PC-9 (cell line): ENCODE results near the gene CCL22. TPM values are rescaled to one million over a fixed set of nuclear protein-coding genes. Genes with fewer than 3 reads are reported as not detected.

Source experiments
- BruUV-seq: library from RNA; stranded (reverse); fragments of 400-500 nt; replicated peaks from 2 replicates; lab custom pipeline; 2021; lab: Mats Ljungman, UMichigan
- CTCF ChIA-PET: fragments of 300-600 bp; sonication (Branson Sonifier 250); formaldehyde crosslinking; loops from one replicate; lab custom pipeline; 2022; ENCODE audit warnings: antibody characterized with exemption; lab: Charles Lee
- POLR2A ChIA-PET: fragments of 300-600 bp; sonication (Branson Sonifier 250); formaldehyde crosslinking; loops from one replicate; lab custom pipeline; 2022; ENCODE audit warnings: antibody characterized with exemption; ENCODE audit not compliant: unreplicated experiment; lab: Charles Lee
- DNase-seq, 2 experiments: peaks; one replicate each; pipeline versions ENCODE4 v3.0.0 to v3.0.0-alpha.2; 2015 to 2022; ENCODE audit warnings: mixed read lengths in 1 of 2
- H2AFZ ChIP-seq: fragments of 200-600 bp; sonication (generic); 2 replicates; pipeline ENCODE4 v1.8.1; 2017; ENCODE audit warnings: antibody characterized with exemption
- H3F3A ChIP-seq: fragments of 200-600 bp; sonication (generic); 2 replicates; pipeline ENCODE4 v1.8.1; 2017; ENCODE audit warnings: antibody characterized with exemption, mild to moderate bottlenecking, low read depth; ENCODE audit not compliant: insufficient read depth
- H3K27ac ChIP-seq: fragments of 200-600 bp; sonication (generic); 2 replicates; pipeline ENCODE4 v1.6.1; 2016; ENCODE audit warnings: mixed run types
- H3K27me3 ChIP-seq: fragments of 200-600 bp; sonication (generic); 2 replicates; pipeline ENCODE4 v1.6.1; 2016; ENCODE audit warnings: low read depth, mixed run types; ENCODE audit not compliant: insufficient read depth
- H3K36me3 ChIP-seq: fragments of 200-600 bp; sonication (generic); 2 replicates; pipeline ENCODE4 v1.6.1; 2016; ENCODE audit warnings: low read depth, mixed run types
- H3K4me1 ChIP-seq: fragments of 200-600 bp; sonication (generic); replicated peaks from 2 replicates; pipeline ENCODE4 v1.6.1; 2016; ENCODE audit warnings: mixed run types; ENCODE audit not compliant: insufficient read depth
- H3K4me2 ChIP-seq: fragments of 200-600 bp; sonication (generic); 2 replicates; pipeline ENCODE4 v1.6.1; 2017; ENCODE audit warnings: mixed run types
- H3K4me3 ChIP-seq: fragments of 200-600 bp; sonication (generic); 2 replicates; pipeline ENCODE4 v1.6.1; 2016; ENCODE audit warnings: mixed run types
- H3K79me2 ChIP-seq: fragments of 200-600 bp; sonication (generic); 2 replicates; pipeline ENCODE4 v1.6.1; 2017; ENCODE audit warnings: low read depth, mixed run types
- H3K9me2 ChIP-seq: fragments of 200-600 bp; sonication (generic); 2 replicates; pipeline ENCODE4 v1.8.1; 2017; ENCODE audit warnings: mild to moderate bottlenecking; ENCODE audit not compliant: insufficient read depth
- H3K9me3 ChIP-seq: fragments of 200-600 bp; sonication (generic); 2 replicates; pipeline ENCODE4 v1.8.1; 2016; ENCODE audit warnings: low read depth; ENCODE audit not compliant: insufficient read depth
- H4K20me1 ChIP-seq: fragments of 200-600 bp; sonication (generic); 2 replicates; pipeline ENCODE4 v1.8.1; 2017; ENCODE audit not compliant: insufficient read depth
- CTCF ChIP-seq: fragments of 200-600 bp; sonication (generic); conservative IDR thresholded peaks from 2 replicates; pipeline ENCODE4 v1.6.1; 2017; ENCODE audit warnings: mixed run types, antibody characterized with exemption, mild to moderate bottlenecking, moderate library complexity
- EZH2 ChIP-seq: fragments of 200-600 bp; sonication (generic); IDR thresholded peaks from 2 replicates; pipeline ENCODE4 v1.8.0; 2017; ENCODE audit warnings: antibody characterized with exemption, low read depth
- intact Hi-C: fragments of 100-400 bp; cut with micrococcal nuclease; formaldehyde crosslinking; loops from one replicate; pipeline ENCODE4 v1.10.0; 2022; ENCODE audit not compliant: unreplicated experiment
- total RNA-seq: library from RNA; stranded (reverse); gene quantifications from 2 replicates; pipeline ENCODE4 v1.2.3, GENCODE V29; 2021

The CCL22 gene
- total RNA-seq, 1 experiment from 2014 or later: 0.24 TPM

DNA sequence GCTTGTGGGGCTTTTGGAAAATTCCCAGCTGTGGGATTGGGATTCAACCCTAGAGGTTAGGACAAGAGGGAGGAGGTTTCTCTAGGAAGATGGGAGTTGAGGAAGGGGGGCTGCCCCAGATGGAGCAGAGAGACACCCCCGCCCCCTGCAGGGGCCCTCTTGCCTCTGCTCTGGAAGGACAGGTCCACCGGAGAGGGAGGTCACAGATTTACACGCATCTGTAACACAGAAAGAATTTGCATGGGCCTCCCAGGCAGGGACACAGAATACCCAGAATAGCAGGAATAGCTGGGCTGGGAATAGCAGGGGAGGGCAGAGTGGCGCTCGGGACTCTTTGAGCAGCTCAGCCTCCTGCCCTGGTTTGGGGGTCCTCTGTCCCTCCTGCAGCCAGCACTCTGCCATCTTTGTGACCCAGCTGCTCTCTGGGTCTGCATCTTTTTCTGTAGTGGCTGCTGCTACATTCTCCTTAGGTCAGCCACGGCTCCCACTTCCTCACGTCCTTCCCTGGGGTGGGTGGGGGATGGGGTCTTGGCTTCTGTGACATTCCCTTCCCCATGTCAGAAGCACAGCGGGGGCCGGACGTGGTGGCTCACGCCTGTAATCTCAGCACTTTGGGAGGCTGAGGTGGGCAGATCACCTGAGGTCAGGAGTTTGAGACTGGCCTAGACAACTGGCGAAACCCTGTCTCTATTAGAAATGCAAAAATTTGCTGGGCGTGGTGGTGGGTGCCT lies 40.2 kb upstream of the CCL22 start:
- Histone ChIP-seq H3K4me1 (peaks cover 28% of the 10 kb centered on the region), H3K4me3 (no peak overlapping the region), H3K9me3 (no peaks in the 10 kb centered on the region), H3F3A (peaks cover 17% of the 10 kb centered on the region; the same call in 1 of the 2 replicates), H3K4me2 (no peak overlapping the region), H3K79me2 (no peaks in the 10 kb centered on the region), H3K27me3 (no peaks in the 10 kb centered on the region), H3K27ac (no peak overlapping the region), H3K36me3 (no peaks in the 10 kb centered on the region), H3K9me2 (no peaks in the 10 kb centered on the region), H4K20me1 (no peaks in the 10 kb centered on the region), H2AFZ (no peak overlapping the region)
- no TSS peak for BruUV-seq
- CTCF ChIA-PET: no interaction called here
- TF ChIP-seq EZH2 (no peak), CTCF (no peak)
- DNase-seq: no peak
- POLR2A ChIA-PET: no interaction called here
- intact Hi-C loops: no loop called here

GRCh38 chr16:57319646-57320045 lies 38.9 kb upstream of the CCL22 start:
- no peak for DNase-seq
- Histone ChIP-seq H3K4me3 (no peak overlapping the region), H3K36me3 (no peaks in the 10 kb centered on the region), H2AFZ (no peak overlapping the region), H3K4me1 (peaks cover 19% of the 10 kb centered on the region), H3K27me3 (no peaks in the 10 kb centered on the region), H3K27ac (no peak overlapping the region), H3K4me2 (no peak overlapping the region), H3F3A (peaks cover 10% of the 10 kb centered on the region; the same call in 1 of the 2 replicates), H3K9me3 (no peaks in the 10 kb centered on the region), H3K79me2 (no peaks in the 10 kb centered on the region), H4K20me1 (no peaks in the 10 kb centered on the region), H3K9me2 (no peaks in the 10 kb centered on the region)
- CTCF ChIA-PET: no interaction called here
- BruUV-seq: no TSS peak
- intact Hi-C loops: no loop called here
- no peak for TF ChIP-seq EZH2
- no peak for TF ChIP-seq CTCF
- POLR2A ChIA-PET: no interaction called here

GRCh38 chr16:57324749-57325148 lies 33.8 kb upstream of the CCL22 start:
- no peaks in the 10 kb centered on the region for H3K79me2 ChIP-seq
- no peak overlapping the region for H3K27ac ChIP-seq
- H3K27me3 ChIP-seq: no peaks in the 10 kb centered on the region
- H3K4me1 ChIP-seq: peaks cover 6% of the 10 kb centered on the region
- DNase-seq: no peak
- TF ChIP-seq CTCF: no peak
- no peak for TF ChIP-seq EZH2
- no peaks in the 10 kb centered on the region for H3K9me3 ChIP-seq
- intact Hi-C loops: no loop called here
- H3K9me2 ChIP-seq: peaks cover 3% of the 10 kb centered on the region; the same call in 1 of the 2 replicates
- 0 out of 2 replicates have a peak, but pooled peaks cover 9% of the 10 kb centered on the region for H3F3A ChIP-seq
- POLR2A ChIA-PET: no interaction called here
- no peak overlapping the region for H2AFZ ChIP-seq
- BruUV-seq: no TSS peak
- H3K4me3 ChIP-seq: no peak overlapping the region
- H3K4me2 ChIP-seq: no peak overlapping the region
- no peaks in the 10 kb centered on the region for H4K20me1 ChIP-seq
- H3K36me3 ChIP-seq: no peaks in the 10 kb centered on the region
- CTCF ChIA-PET: no interaction called here
